ENCODE measurements around the gene CIRBP.

CIRBP gene

DNA sequence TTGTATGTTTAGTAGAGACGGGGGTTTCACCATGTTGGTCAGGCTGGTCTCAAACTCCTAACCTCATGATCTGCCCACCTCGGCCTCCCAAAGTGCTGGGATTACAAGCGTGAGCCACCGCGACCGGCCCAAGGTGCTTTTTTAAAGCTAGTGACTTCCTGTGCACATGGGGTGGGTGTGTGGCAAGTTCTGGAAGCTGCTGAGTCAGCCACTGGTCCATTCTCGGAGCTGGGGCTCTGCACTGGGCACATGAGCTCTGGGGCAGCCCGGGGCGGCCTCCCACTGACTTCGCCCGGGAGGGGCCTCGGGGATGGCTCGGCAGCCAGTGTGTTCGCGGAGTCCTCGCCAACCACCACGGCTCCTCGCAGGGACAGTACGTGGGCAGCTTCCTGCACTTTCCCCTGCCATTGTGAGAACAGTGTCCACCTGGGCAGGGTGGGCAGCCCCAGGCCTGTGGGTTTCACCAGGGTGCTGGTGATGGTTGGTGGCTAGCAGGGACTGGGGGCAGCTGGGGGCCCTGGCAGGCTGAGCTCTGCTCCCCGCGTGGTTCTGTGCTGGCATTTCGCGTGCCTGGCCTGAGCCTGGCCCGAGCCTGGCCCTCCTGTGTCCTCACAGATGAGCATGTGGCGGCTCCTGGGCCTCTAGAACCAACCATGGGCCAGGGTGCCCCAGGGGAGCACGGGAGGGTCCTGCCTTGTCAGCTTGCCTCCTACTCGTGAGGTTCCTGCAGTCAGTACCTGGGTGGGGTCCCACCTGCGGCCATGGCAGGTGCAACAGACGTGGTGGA is 43.5 kb upstream of the CIRBP start:
- H3K27ac ChIP-seq (ENCODE audit: low read depth, low read length): no peak overlapping the region
- no peaks in the 10 kb centered on the region for H3K27me3 ChIP-seq (ENCODE audit: control insufficient read depth in 5 of 5, insufficient read depth in 4 of 5, low read length in 5 of 5)
- peaks cover 0 to 64% (median 53%) of the 10 kb centered on the region in 5 donors for H3K36me3 ChIP-seq (ENCODE audit: control insufficient read depth in 5 of 5, insufficient read depth in 5 of 5, low read length in 5 of 5)
- no peak overlapping the region for H3K4me3 ChIP-seq (ENCODE audit: low read depth in 1 of 5, low read length in 5 of 5)
- H3K9ac ChIP-seq (ENCODE audit: low read length in 5 of 5): no peak overlapping the region
- no peaks in the 10 kb centered on the region for H3K9me3 ChIP-seq (ENCODE audit: control insufficient read depth in 5 of 5, low read length in 5 of 5)
- H3K4me1 ChIP-seq (ENCODE audit: control insufficient read depth in 5 of 5, insufficient read depth in 5 of 5, low read length in 5 of 5): peaks cover 0 to 15% (median 7%) of the 10 kb centered on the region in 5 donors

DNA sequence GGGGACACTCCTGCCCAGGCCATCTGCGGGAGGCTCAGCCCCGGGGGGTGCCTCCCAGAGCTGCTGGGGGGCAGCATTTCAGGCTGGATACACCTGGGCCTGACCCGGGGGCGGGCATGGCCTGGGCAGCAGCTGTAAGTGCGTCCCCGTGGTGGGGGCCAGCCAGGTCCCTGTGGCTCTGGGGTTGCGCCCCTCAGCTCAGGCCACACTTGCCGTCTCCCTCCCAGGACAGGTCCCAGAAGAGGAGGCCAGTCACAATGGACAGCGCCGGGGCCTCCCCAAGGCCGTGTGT is 43.0 kb upstream of the CIRBP start:
- no peak overlapping the region for H3K27ac ChIP-seq (ENCODE audit: low read depth, low read length)

DNA sequence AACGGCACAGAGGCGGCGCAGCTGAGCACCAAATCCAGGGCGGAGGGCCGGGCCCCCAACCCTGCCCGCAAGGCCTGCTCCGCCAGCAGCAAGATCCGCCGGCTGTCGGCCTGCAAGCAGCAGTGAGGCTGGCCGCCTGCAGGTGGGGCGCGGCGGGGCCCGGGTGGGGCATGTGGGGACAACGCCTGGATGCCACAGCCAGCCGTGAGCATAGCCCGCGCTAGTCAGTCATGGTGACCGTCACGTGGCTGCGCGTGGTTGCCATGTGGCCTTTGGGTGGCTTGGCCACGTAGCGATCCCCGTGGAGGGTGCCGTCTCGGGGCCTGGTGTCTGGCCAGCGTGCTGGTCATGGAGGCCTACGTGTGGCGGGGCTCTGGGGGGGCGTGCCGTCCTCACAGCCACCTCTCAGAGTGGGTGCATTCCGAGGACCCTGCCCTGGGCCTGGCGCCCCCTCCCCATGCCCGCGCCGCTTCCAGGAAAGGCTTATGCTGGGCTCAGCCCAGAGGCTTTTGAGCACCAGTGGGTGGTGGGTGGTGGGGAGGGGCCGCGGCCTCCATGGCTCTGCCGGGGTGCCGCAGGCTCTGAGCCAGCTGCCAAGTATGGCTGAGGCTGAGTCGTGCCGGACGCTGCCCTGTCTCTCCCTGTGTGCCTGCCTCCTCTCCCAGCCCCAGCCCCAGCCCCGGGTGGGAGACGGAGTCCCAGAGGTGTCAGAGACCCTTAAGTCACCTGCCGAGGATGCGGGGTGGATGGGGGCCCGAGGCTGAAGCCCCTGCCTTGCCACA is 42.4 kb upstream of the CIRBP start:
- H3K4me3 ChIP-seq (ENCODE audit: low read depth in 1 of 5, low read length in 5 of 5): no peak overlapping the region
- no peaks in the 10 kb centered on the region for H3K27me3 ChIP-seq (ENCODE audit: control insufficient read depth in 5 of 5, insufficient read depth in 4 of 5, low read length in 5 of 5)
- no peak overlapping the region for H3K27ac ChIP-seq (ENCODE audit: low read depth, low read length)
- H3K36me3 ChIP-seq (ENCODE audit: control insufficient read depth in 5 of 5, insufficient read depth in 5 of 5, low read length in 5 of 5): peaks cover 0 to 57% (median 45%) of the 10 kb centered on the region in 5 donors
- H3K9me3 ChIP-seq (ENCODE audit: control insufficient read depth in 5 of 5, low read length in 5 of 5): no peaks in the 10 kb centered on the region
- H3K9ac ChIP-seq (ENCODE audit: low read length in 5 of 5): no peak overlapping the region
- H3K4me1 ChIP-seq (ENCODE audit: control insufficient read depth in 5 of 5, insufficient read depth in 5 of 5, low read length in 5 of 5): peaks cover 0 to 9% (median 3%) of the 10 kb centered on the region in 5 donors

More for the DNA sequence above, 43.0 kb upstream of the CIRBP start:
- Histone ChIP-seq H3K9me3 (ENCODE audit: control insufficient read depth in 5 of 5, low read length in 5 of 5) (no peaks in the 10 kb centered on the region), H3K27me3 (ENCODE audit: control insufficient read depth in 5 of 5, insufficient read depth in 4 of 5, low read length in 5 of 5) (no peaks in the 10 kb centered on the region), H3K9ac (ENCODE audit: low read length in 5 of 5) (no peak overlapping the region), H3K36me3 (ENCODE audit: control insufficient read depth in 5 of 5, insufficient read depth in 5 of 5, low read length in 5 of 5) (peaks cover 0 to 59% (median 48%) of the 10 kb centered on the region in 5 donors), H3K4me1 (ENCODE audit: control insufficient read depth in 5 of 5, insufficient read depth in 5 of 5, low read length in 5 of 5) (peaks cover 0 to 14% (median 6%) of the 10 kb centered on the region in 5 donors), H3K4me3 (ENCODE audit: low read depth in 1 of 5, low read length in 5 of 5) (no peak overlapping the region)

DNA sequence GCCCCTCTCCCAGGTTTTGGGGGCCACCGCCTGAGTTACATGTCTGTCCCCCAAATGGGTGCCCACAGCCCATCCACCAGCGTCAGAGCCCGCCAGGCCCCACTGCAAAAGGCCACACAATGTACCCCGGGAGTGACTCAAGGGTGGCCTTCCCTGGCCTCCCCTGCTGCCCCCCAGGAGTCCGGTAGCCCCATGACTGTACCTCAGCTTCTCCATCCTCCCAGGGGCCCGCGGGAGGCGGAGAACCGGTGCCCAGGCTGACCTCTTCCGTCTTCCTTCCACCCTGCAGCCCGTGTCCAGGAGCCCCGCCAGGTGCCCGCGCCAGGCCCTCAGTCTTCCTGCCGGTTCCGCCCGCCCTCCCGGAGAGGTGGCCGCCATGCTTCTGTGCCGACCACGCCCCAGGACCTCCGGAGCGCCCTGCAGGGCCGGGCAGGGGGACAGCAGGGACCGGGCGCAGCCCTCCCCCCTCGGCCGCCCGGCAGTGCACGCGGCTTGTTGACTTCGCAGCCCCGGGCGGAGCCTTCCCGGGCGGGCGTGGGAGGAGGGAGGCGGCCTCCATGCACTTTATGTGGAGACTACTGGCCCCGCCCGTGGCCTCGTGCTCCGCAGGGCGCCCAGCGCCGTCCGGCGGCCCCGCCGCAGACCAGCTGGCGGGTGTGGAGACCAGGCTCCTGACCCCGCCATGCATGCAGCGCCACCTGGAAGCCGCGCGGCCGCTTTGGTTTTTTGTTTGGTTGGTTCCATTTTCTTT is 41.7 kb upstream of the CIRBP start:
- H3K27me3 ChIP-seq (ENCODE audit: control insufficient read depth in 5 of 5, insufficient read depth in 4 of 5, low read length in 5 of 5): no peaks in the 10 kb centered on the region
- H3K4me3 ChIP-seq (ENCODE audit: low read depth in 1 of 5, low read length in 5 of 5): no peak overlapping the region
- no peaks in the 10 kb centered on the region for H3K9me3 ChIP-seq (ENCODE audit: control insufficient read depth in 5 of 5, low read length in 5 of 5)
- peaks cover 0 to 9% (median 4%) of the 10 kb centered on the region in 5 donors for H3K4me1 ChIP-seq (ENCODE audit: control insufficient read depth in 5 of 5, insufficient read depth in 5 of 5, low read length in 5 of 5)
- no peak overlapping the region for H3K9ac ChIP-seq (ENCODE audit: low read length in 5 of 5)
- H3K36me3 ChIP-seq (ENCODE audit: control insufficient read depth in 5 of 5, insufficient read depth in 5 of 5, low read length in 5 of 5): peaks cover 0 to 51% (median 42%) of the 10 kb centered on the region in 5 donors
- no peak overlapping the region for H3K27ac ChIP-seq (ENCODE audit: low read depth, low read length)

DNA sequence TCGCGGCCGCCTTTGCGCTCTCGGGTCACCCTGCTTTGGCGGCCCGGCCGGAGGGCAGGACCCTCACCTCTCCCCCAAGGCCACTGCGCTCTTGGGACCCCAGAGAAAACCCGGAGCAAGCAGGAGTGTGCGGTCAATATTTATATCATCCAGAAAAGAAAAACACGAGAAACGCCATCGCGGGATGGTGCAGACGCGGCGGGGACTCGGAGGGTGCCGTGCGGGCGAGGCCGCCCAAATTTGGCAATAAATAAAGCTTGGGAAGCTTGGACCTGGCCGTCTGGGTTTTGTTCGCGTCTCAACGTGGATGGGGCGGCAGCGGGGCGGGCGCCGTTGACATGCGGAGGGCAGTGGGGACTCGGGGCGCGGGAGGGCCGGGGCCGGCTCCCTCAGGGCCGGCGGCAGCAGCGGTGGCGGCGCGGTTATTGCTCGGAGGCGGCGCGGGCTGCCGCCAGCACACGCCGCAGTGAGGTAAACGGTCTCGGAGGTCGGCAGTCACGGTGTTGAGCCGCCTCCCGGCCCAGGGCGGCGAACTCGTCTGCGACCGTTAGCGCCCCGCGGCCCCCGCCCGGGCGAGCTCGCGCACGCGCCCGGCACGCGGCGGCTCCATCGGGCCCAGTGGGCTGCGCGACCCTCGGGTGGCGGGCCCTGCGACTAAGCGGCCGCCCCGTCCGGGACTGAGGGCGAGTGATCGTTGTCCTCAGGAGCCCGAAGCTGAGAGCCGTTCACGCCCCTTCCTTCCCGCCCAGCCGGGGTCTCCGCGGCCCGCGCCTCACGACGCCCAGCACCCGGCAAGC is 40.8 kb upstream of the CIRBP start:
- Histone ChIP-seq H3K27ac (ENCODE audit: low read depth, low read length) (no peak overlapping the region), H3K4me3 (ENCODE audit: low read depth in 1 of 5, low read length in 5 of 5) (no peak overlapping the region), H3K36me3 (ENCODE audit: control insufficient read depth in 5 of 5, insufficient read depth in 5 of 5, low read length in 5 of 5) (peaks cover 0 to 42% (median 34%) of the 10 kb centered on the region in 5 donors), H3K4me1 (ENCODE audit: control insufficient read depth in 5 of 5, insufficient read depth in 5 of 5, low read length in 5 of 5) (peaks cover 0 to 14% (median 13%) of the 10 kb centered on the region in 5 donors), H3K27me3 (ENCODE audit: control insufficient read depth in 5 of 5, insufficient read depth in 4 of 5, low read length in 5 of 5) (no peaks in the 10 kb centered on the region), H3K9ac (ENCODE audit: low read length in 5 of 5) (no peak overlapping the region), H3K9me3 (ENCODE audit: control insufficient read depth in 5 of 5, low read length in 5 of 5) (no peaks in the 10 kb centered on the region)

DNA sequence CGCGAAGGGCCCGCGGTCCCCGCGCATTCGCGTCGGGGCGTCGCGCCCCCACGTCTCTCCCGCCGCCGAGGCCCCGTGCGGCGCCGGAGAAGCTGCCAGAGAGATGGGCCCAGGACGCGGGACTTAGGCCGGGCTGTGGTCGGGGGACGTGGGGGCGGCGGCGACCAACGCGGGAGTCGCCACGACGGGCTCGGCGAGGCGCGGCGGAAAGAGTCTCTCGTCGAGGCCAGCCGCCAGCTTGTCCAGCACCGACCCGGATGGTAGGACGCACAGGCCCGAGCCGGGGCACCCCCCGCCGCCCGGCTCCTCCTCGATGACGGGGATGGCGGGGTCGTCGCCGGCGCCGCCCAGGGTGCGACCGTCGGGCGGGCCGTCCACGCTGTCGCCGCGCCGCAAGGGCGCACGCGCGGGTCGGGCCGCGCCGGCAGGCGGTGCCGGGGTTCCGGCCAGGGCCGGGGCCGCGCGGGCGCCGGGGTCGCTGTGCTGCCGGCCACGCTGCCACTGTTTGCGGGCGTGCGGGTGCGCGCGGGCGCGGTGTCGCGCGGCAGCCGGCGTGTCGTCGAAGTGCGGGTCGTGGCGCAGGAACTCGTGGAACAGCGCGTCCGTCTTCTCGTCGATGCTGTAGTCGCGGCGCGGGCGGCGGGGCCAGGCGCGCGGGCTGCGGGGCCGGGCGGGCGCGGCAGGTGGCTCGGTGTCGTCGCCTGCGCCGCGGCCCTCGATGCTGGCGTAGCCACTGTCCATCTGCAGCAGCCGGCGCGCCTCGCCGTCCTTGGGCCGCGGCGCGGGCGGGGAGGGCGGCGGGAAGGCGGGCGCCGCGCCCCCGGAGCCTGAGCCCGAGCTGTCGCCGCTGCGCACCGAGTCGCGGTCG is 39.8 kb upstream of the CIRBP start:
- Histone ChIP-seq H3K36me3 (ENCODE audit: control insufficient read depth in 5 of 5, insufficient read depth in 5 of 5, low read length in 5 of 5) (peaks cover 0 to 33% (median 28%) of the 10 kb centered on the region in 5 donors), H3K4me3 (ENCODE audit: low read depth in 1 of 5, low read length in 5 of 5) (no peak overlapping the region), H3K27me3 (ENCODE audit: control insufficient read depth in 5 of 5, insufficient read depth in 4 of 5, low read length in 5 of 5) (no peaks in the 10 kb centered on the region), H3K27ac (ENCODE audit: low read depth, low read length) (no peak overlapping the region), H3K4me1 (ENCODE audit: control insufficient read depth in 5 of 5, insufficient read depth in 5 of 5, low read length in 5 of 5) (peaks cover 0 to 16% (median 14%) of the 10 kb centered on the region in 5 donors), H3K9me3 (ENCODE audit: control insufficient read depth in 5 of 5, low read length in 5 of 5) (no peaks in the 10 kb centered on the region), H3K9ac (ENCODE audit: low read length in 5 of 5) (no peak overlapping the region)

DNA sequence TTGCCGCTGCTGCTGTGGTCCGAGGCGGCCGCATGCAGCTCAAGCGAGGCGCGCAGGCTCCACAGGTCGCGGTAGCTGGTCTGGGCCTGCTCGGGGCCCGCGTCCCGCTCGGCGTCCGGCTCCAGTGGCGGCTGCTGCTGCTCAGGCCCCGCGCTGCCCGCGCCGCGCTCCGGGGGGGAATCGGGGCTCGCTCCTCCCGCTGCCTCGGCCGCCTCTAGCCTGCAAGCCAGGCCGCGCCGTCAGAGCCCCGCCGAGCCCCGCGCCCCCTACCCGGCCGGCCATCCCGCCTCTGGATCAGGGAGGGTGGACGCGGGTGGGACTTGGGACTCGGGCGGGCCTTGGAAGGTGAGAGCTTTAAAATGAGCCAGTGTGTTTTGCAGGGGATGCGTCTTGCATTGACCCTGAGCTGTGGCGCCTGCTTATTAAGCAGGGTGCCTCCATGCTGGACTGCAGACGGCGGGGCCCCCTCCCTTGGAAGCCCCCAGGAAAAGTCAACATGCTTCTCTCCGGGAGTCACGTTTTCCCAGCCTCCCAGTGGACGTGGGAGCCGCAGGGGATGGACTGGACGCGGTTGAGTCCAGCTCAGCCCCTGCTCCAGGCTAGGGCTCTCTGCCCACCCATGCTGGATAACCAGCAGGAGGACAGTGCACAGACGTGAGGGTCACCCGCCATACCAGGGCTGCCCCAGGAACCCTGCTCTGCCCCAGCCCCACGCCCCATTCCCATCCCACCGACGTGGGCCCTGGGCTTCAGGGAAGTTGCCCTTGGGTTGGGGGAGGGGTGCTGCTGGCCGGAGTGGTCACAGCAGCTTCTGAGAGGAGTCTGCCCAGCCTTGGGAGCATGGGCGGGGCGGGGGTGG is 39.0 kb upstream of the CIRBP start:
- Histone ChIP-seq H3K27me3 (ENCODE audit: control insufficient read depth in 5 of 5, insufficient read depth in 4 of 5, low read length in 5 of 5) (no peaks in the 10 kb centered on the region), H3K4me1 (ENCODE audit: control insufficient read depth in 5 of 5, insufficient read depth in 5 of 5, low read length in 5 of 5) (peaks cover 0 to 16% (median 14%) of the 10 kb centered on the region in 5 donors), H3K9me3 (ENCODE audit: control insufficient read depth in 5 of 5, low read length in 5 of 5) (no peaks in the 10 kb centered on the region), H3K36me3 (ENCODE audit: control insufficient read depth in 5 of 5, insufficient read depth in 5 of 5, low read length in 5 of 5) (peaks cover 0 to 25% (median 22%) of the 10 kb centered on the region in 5 donors), H3K9ac (ENCODE audit: low read length in 5 of 5) (no peak overlapping the region), H3K4me3 (ENCODE audit: low read depth in 1 of 5, low read length in 5 of 5) (no peak overlapping the region), H3K27ac (ENCODE audit: low read depth, low read length) (no peak overlapping the region)

DNA sequence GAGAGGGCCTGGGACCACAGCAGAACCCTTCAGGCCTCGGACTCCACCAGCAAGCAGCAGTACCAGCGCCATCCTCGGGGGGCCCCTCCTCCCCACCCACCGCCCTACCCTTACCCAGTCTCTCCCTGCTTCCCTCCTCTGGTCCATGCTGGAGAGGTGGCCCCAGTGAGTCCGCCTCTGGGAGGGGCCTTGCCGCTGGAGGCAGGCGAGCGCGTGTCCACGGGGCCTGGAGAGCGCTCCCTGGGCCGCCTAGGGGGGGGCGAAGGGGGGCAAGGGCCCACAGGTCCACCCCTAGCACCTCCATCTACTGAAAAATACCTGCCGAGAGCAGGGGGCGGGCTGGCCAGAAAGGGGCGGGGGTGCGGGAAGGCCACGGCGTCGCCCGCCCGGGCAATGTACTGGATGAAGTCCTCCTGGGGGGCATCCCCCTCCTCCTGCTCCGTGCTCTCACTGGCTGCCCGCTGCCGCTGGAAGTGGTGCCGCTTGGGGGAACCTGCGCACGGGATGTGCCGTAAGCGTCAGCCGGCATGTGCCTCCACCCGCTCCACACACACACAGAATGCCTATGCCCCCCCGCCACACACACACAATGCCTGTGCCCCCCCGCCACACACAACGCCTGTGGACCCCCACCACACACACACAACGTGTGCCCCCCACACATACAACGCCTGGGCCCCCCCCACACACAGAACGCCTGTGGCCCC is 38.2 kb upstream of the CIRBP start:
- peaks cover 0 to 6% (median 3%) of the 10 kb centered on the region in 5 donors for H3K27me3 ChIP-seq (ENCODE audit: control insufficient read depth in 5 of 5, insufficient read depth in 4 of 5, low read length in 5 of 5)
- H3K27ac ChIP-seq (ENCODE audit: low read depth, low read length): no peak overlapping the region
- H3K4me3 ChIP-seq (ENCODE audit: low read depth in 1 of 5, low read length in 5 of 5): no peak overlapping the region

More for the DNA sequence above, 38.2 kb upstream of the CIRBP start:
- Histone ChIP-seq H3K36me3 (ENCODE audit: control insufficient read depth in 5 of 5, insufficient read depth in 5 of 5, low read length in 5 of 5) (peaks cover 0 to 20% (median 18%) of the 10 kb centered on the region in 5 donors), H3K4me1 (ENCODE audit: control insufficient read depth in 5 of 5, insufficient read depth in 5 of 5, low read length in 5 of 5) (peaks cover 0 to 16% (median 14%) of the 10 kb centered on the region in 5 donors), H3K9me3 (ENCODE audit: control insufficient read depth in 5 of 5, low read length in 5 of 5) (no peaks in the 10 kb centered on the region), H3K9ac (ENCODE audit: low read length in 5 of 5) (no peak overlapping the region)
